Mesothelial cell of epicardium (in vitro differentiated cells): ENCODE results near the gene BDH1. TPM values are rescaled to one million over a fixed set of nuclear protein-coding genes. Genes with fewer than 3 reads are reported as not detected.

Source experiments
- DNase-seq, 2 experiments: peaks; one replicate each; pipeline ENCODE4 v3.0.0; 2021; ENCODE audit warnings: low spot score in 2 of 2; ENCODE audit not compliant: unreplicated experiment in 2 of 2
- H3K27ac Mint-ChIP-seq: 2 replicates; pipeline ENCODE4 v1.8.0; 2021; ENCODE audit warnings: mixed read lengths
- H3K27me3 Mint-ChIP-seq: 2 replicates; pipeline ENCODE4 v1.8.0; 2021; ENCODE audit warnings: low read depth, mixed read lengths
- H3K36me3 Mint-ChIP-seq: 2 replicates; pipeline ENCODE4 v1.8.0; 2021; ENCODE audit warnings: mixed read lengths
- H3K4me1 Mint-ChIP-seq: 2 replicates; pipeline ENCODE4 v1.8.0; 2021; ENCODE audit warnings: mixed read lengths
- H3K4me3 Mint-ChIP-seq: 2 replicates; pipeline ENCODE4 v1.8.0; 2021; ENCODE audit warnings: mild to moderate bottlenecking, moderate library complexity, mixed read lengths
- H3K9me3 Mint-ChIP-seq: 2 replicates; pipeline ENCODE4 v1.8.0; 2021; ENCODE audit warnings: mixed read lengths
- CTCF ChIP-seq: fragments of 200-600 bp; sonication (generic); IDR thresholded peaks from one replicate; pipeline ENCODE4 v1.5.0; 2021; ENCODE audit warnings: antibody characterized with exemption; ENCODE audit not compliant: unreplicated experiment
- total RNA-seq: library from RNA; stranded (reverse); gene quantifications from 3 replicates; pipeline ENCODE4 v1.2.1, GENCODE V29; 2021

The BDH1 gene
- total RNA-seq, 1 donor from 2014 or later, result 14.0 TPM

- no peak for TF ChIP-seq CTCF
- Mint-ChIP-seq H3K36me3 (peaks cover 2% of the 10 kb centered on the region), H3K9me3 (peaks cover 21% of the 10 kb centered on the region), H3K27me3 (peaks cover 14% of the 10 kb centered on the region), H3K4me3 (no peak overlapping the region), H3K4me1 (no peaks in the 10 kb centered on the region), H3K27ac (no peak overlapping the region)
- DNase-seq, result no peak
These were observed 8.5 kb upstream of the BDH1 start for GRCh38 chr3:197564097-197564843.

GRCh38 chr3:197562398-197563251 is 6.9 kb upstream of the BDH1 start:
- Mint-ChIP-seq H3K9me3 (peaks cover 21% of the 10 kb centered on the region), H3K27me3 (peaks cover 27% of the 10 kb centered on the region), H3K4me3 (no peak overlapping the region), H3K4me1 (no peaks in the 10 kb centered on the region), H3K27ac (no peak overlapping the region), H3K36me3 (peaks cover 2% of the 10 kb centered on the region)
- no peak for DNase-seq
- TF ChIP-seq CTCF, result no peak

- no peak for TF ChIP-seq CTCF
- Mint-ChIP-seq H3K36me3 (peaks cover 2% of the 10 kb centered on the region), H3K27ac (no peak overlapping the region), H3K9me3 (peaks cover 19% of the 10 kb centered on the region), H3K4me1 (no peaks in the 10 kb centered on the region), H3K27me3 (peaks cover 30% of the 10 kb centered on the region), H3K4me3 (no peak overlapping the region)
- DNase-seq, result no peak
These were observed 6.2 kb upstream of the BDH1 start for GRCh38 chr3:197561926-197562325.

- no peak for TF ChIP-seq CTCF
- no peaks in the 10 kb centered on the region for H3K4me1 Mint-ChIP-seq
- H3K4me3 Mint-ChIP-seq, result no peak overlapping the region
- peaks cover 13% of the 10 kb centered on the region for H3K9me3 Mint-ChIP-seq
- no peak overlapping the region for H3K27ac Mint-ChIP-seq
- DNase-seq, result no peak
- H3K36me3 Mint-ChIP-seq, result peaks cover 2% of the 10 kb centered on the region
- peaks cover 34% of the 10 kb centered on the region for H3K27me3 Mint-ChIP-seq
These were observed 3.9 kb upstream of the BDH1 start for GRCh38 chr3:197559651-197560050.

GRCh38 chr3:197554562-197555280 is 1.0 kb downstream of the BDH1 start:
- Mint-ChIP-seq H3K4me3 (peak overlapping the region; percentile 75), H3K27me3 (peaks cover 31% of the 10 kb centered on the region), H3K4me1 (peaks cover 6% of the 10 kb centered on the region), H3K27ac (peak overlapping the region; percentile 90), H3K36me3 (no peaks in the 10 kb centered on the region), H3K9me3 (no peaks in the 10 kb centered on the region)
- peak; percentile 93 to 94 for DNase-seq
- TF ChIP-seq CTCF, result peak; percentile 17
